Thyroid gland (tissue), 4 donors: ENCODE measurements around the gene WAPL.

Experiments used
- POLR2A ChIP-seq, 2 donors: fragments of 450-650 bp; IDR thresholded peaks; one replicate each; pipeline ENCODE4 v1.6.1; 2017; ENCODE audit warnings: antibody characterized with exemption in 2 of 2, mild to moderate bottlenecking in 2 of 2, moderate library complexity in 1 of 2
- TF ChIP-seq, protein P1 (sequence below), 6 experiments: fragments of 200-600 bp in 3 of 6; fragments of 450-650 bp in 3 of 6; sonication (generic) in 3 of 6; IDR thresholded peaks; one replicate each; pipeline ENCODE4 v1.5.1; 2016 to 2019; ENCODE audit warnings: antibody characterized with exemption in 6 of 6, mild to moderate bottlenecking in 2 of 6, inconsistent platforms in 1 of 6, moderate library complexity in 1 of 6

DNA sequence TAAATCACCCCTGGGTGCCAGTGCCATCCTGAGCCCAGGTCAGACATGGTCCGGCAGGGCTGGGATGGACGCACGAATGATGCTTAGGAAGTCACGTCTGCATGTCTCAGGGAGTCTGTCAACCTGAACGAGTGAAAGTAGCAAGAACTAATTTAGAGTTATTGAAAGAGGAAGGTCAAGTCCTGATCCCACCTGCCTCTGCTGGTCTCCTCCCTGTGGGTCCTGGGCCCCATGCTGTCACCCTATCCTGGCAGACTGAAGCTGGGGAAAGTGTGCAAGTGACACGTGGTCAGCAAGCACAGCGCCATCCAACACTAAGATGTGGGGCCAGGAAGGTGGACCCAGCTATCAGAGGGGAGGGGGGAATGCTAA lies 128.9 kb downstream of the WAPL start:
- TF ChIP-seq, protein P1, sequence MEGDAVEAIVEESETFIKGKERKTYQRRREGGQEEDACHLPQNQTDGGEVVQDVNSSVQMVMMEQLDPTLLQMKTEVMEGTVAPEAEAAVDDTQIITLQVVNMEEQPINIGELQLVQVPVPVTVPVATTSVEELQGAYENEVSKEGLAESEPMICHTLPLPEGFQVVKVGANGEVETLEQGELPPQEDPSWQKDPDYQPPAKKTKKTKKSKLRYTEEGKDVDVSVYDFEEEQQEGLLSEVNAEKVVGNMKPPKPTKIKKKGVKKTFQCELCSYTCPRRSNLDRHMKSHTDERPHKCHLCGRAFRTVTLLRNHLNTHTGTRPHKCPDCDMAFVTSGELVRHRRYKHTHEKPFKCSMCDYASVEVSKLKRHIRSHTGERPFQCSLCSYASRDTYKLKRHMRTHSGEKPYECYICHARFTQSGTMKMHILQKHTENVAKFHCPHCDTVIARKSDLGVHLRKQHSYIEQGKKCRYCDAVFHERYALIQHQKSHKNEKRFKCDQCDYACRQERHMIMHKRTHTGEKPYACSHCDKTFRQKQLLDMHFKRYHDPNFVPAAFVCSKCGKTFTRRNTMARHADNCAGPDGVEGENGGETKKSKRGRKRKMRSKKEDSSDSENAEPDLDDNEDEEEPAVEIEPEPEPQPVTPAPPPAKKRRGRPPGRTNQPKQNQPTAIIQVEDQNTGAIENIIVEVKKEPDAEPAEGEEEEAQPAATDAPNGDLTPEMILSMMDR (IDR thresholded peaks at IDR 0.05) = no peak
- no peak for TF ChIP-seq POLR2A (IDR thresholded peaks at IDR 0.05)
